ENCODE measurements around the gene IAPP.
"Not testable (repeated sequence)": the region's sequence is repeated elsewhere in the genome, so short reads cannot be mapped to it uniquely, and the experiment has no call there.

Gene IAPP

GRCh38 chr12:21369141-21369980 is 3.3 kb upstream of the IAPP start:
- no peaks in the 10 kb centered on the region for H3K4me1 Mint-ChIP-seq
- no peaks in the 10 kb centered on the region for H3K27me3 Mint-ChIP-seq (ENCODE audit: low read depth, poor library complexity)
- H3K4me3 Mint-ChIP-seq, result no peak overlapping the region
- no peak overlapping the region for H3K27ac Mint-ChIP-seq
- no peak for DNase-seq
- TF ChIP-seq CTCF (IDR thresholded peaks at IDR 0.05), result no peak
- H3K9me3 Mint-ChIP-seq, result peaks cover 5% of the 10 kb centered on the region
- no peaks in the 10 kb centered on the region for H3K36me3 Mint-ChIP-seq (ENCODE audit: low read depth)

- Mint-ChIP-seq H3K4me1 (no peaks in the 10 kb centered on the region), H3K27ac (no peak overlapping the region), H3K27me3 (ENCODE audit: low read depth, poor library complexity) (no peaks in the 10 kb centered on the region), H3K4me3 (no peak overlapping the region), H3K9me3 (no peaks in the 10 kb centered on the region), H3K36me3 (ENCODE audit: low read depth) (no peaks in the 10 kb centered on the region)
- no peak for TF ChIP-seq CTCF (IDR thresholded peaks at IDR 0.05)
- DNase-seq, result no peak
These were observed 1.8 kb upstream of the IAPP start for GRCh38 chr12:21370845-21371449.

- Mint-ChIP-seq H3K9me3 (no peaks in the 10 kb centered on the region), H3K36me3 (ENCODE audit: low read depth) (no peaks in the 10 kb centered on the region), H3K4me1 (no peaks in the 10 kb centered on the region), H3K4me3 (no peak overlapping the region), H3K27me3 (ENCODE audit: low read depth, poor library complexity) (no peaks in the 10 kb centered on the region), H3K27ac (no peak overlapping the region)
- TF ChIP-seq CTCF (IDR thresholded peaks at IDR 0.05), result no peak
- DNase-seq, result no peak
These were observed 6.5 kb downstream of the IAPP start for GRCh38 chr12:21379218-21379617.

- H3K27ac Mint-ChIP-seq; H3K27me3 Mint-ChIP-seq (ENCODE audit: low read depth, poor library complexity); H3K4me1 Mint-ChIP-seq; DNase-seq; H3K4me3 Mint-ChIP-seq; H3K36me3 Mint-ChIP-seq (ENCODE audit: low read depth); H3K9me3 Mint-ChIP-seq: not testable (repeated sequence)
These were observed 8.6 kb downstream of the IAPP start for GRCh38 chr12:21381320-21381719.

- no peaks in the 10 kb centered on the region for H3K27me3 Mint-ChIP-seq (ENCODE audit: low read depth, poor library complexity)
- no peak overlapping the region for H3K4me3 Mint-ChIP-seq
- no peaks in the 10 kb centered on the region for H3K4me1 Mint-ChIP-seq
- no peaks in the 10 kb centered on the region for H3K9me3 Mint-ChIP-seq
- DNase-seq, result no peak
- TF ChIP-seq CTCF (IDR thresholded peaks at IDR 0.05), result no peak
- H3K27ac Mint-ChIP-seq, result no peak overlapping the region
- H3K36me3 Mint-ChIP-seq (ENCODE audit: low read depth), result no peaks in the 10 kb centered on the region
These were observed 11.6 kb downstream of the IAPP start for GRCh38 chr12:21384261-21384660.

- Mint-ChIP-seq H3K9me3 (no peaks in the 10 kb centered on the region), H3K27ac (no peak overlapping the region), H3K4me1 (no peaks in the 10 kb centered on the region), H3K4me3 (no peak overlapping the region), H3K27me3 (ENCODE audit: low read depth, poor library complexity) (no peaks in the 10 kb centered on the region), H3K36me3 (ENCODE audit: low read depth) (no peaks in the 10 kb centered on the region)
- no peak for DNase-seq
- TF ChIP-seq CTCF (IDR thresholded peaks at IDR 0.05), result no peak
These were observed 14.5 kb downstream of the IAPP start for GRCh38 chr12:21387174-21387573.
